ENCODE data around the gene CCDC33. TPM values are rescaled to one million over a fixed set of nuclear protein-coding genes. Genes with fewer than 3 reads are reported as not detected.

CCDC33 gene
- total RNA-seq, 4 donors from 2014 or later: 0.40 TPM; not detected in 3

DNA sequence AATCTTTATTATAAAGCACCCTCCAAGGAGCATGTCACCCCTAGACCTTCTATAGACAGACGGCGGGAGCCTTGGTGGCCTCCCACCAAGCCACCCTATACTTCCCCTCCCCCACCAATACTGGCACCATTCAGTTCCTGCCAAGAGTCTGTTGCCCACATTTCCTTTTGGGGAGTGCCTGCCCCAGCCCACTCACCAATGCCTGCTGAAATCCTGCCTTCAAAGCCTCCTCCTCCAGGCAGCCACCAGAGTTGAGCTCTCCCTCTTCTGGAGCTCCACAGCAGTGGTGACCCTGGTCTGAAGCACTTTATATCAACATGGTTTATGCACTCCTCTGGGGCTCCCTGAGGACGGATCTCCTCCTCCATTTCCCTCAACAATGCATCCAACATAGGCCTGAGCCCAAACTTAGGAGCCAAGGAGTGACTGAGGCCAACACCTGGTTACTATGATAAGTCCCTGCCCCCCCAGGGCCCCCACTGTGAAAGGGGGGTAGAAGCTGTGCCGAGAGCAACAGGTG is 8.8 kb downstream of the CCDC33 start:
- Histone ChIP-seq H3K4me1 (peaks cover 0 to 12% (median 0%) of the 10 kb centered on the region in 4 donors), H3K9me3 (no peaks in the 10 kb centered on the region), H3K27ac (no peak overlapping the region), H3K27me3 (no peaks in the 10 kb centered on the region), H3K4me3 (no peak overlapping the region), H3K36me3 (no peaks in the 10 kb centered on the region)
- DNase-seq: no peak
- TF ChIP-seq CTCF (IDR thresholded peaks at IDR 0.05): no peak
- no peak for TF ChIP-seq POLR2A (IDR thresholded peaks at IDR 0.05)

DNA sequence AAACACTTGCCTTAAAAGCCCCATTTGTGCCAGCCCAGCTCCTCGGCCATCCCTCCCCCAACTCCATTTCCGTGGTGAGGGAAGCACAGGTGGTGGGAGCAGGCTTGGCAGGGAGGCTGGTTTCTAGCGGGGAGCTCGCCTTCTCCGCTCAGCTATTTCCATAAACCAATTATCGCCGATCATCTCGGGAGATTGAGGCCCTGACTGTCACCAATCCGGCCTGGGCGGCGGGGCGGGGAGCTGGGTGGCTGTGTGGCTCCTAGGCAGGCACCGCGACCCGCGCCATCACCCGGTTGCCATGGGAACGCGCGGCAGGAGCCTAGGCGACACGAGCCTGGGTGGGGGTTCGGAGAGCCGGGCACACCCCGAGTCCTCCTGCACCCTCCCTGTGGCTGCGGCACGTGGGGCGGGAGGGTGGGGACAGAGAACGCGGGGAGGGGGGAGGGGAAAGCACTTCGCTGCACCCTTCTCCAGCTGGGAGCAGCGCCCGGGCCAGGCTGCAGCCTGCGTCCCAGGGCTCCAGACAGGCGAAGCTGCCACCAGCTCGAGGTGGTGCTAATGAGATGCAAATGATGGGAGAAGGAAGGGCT is 9.3 kb downstream of the CCDC33 start:
- no peak for DNase-seq
- Histone ChIP-seq H3K4me1 (peaks cover 0 to 7% (median 0%) of the 10 kb centered on the region in 4 donors), H3K27me3 (no peaks in the 10 kb centered on the region), H3K27ac (no peak overlapping the region), H3K4me3 (no peak overlapping the region), H3K36me3 (no peaks in the 10 kb centered on the region), H3K9me3 (no peaks in the 10 kb centered on the region)
- no peak for TF ChIP-seq POLR2A (IDR thresholded peaks at IDR 0.05)
- TF ChIP-seq CTCF (IDR thresholded peaks at IDR 0.05): no peak

DNA sequence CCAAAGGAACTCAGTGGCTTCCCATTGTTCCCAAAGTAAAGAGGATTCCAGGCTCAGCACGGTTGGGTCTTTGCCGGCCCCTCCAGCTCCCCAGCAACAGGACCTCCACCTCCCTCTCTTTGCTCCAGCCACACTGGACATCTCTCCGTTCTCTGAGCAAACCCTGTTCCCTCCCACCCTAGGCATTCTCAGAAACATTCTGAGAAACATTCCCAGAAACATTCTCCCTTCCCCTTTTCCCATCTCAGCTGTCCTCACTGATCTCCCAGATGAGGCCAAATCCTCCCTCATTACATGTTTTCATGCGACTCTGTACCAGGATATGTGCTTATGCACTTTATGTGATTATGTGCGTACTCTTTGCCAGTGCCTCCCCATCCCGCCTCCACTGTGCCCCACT is 14.1 kb downstream of the CCDC33 start:
- DNase-seq: no peak
- H3K4me3 ChIP-seq: no peak overlapping the region
- no peak for TF ChIP-seq CTCF (IDR thresholded peaks at IDR 0.05)
- TF ChIP-seq POLR2A (IDR thresholded peaks at IDR 0.05): no peak
- H3K27ac ChIP-seq: no peak overlapping the region
- H3K36me3 ChIP-seq: no peaks in the 10 kb centered on the region
- no peaks in the 10 kb centered on the region for H3K9me3 ChIP-seq
- H3K27me3 ChIP-seq: no peaks in the 10 kb centered on the region
- peaks cover 0 to 6% (median 0%) of the 10 kb centered on the region in 4 donors for H3K4me1 ChIP-seq

GRCh38 chr15:74251131-74251811 is 15.1 kb downstream of the CCDC33 start:
- H3K36me3 ChIP-seq: no peaks in the 10 kb centered on the region
- no peak for DNase-seq
- H3K9me3 ChIP-seq: no peaks in the 10 kb centered on the region
- no peaks in the 10 kb centered on the region for H3K27me3 ChIP-seq
- H3K4me3 ChIP-seq: no peak overlapping the region
- no peak overlapping the region for H3K27ac ChIP-seq
- TF ChIP-seq POLR2A (IDR thresholded peaks at IDR 0.05) (no peak), CTCF (IDR thresholded peaks at IDR 0.05) (no peak)
- no peaks in the 10 kb centered on the region for H3K4me1 ChIP-seq

DNA sequence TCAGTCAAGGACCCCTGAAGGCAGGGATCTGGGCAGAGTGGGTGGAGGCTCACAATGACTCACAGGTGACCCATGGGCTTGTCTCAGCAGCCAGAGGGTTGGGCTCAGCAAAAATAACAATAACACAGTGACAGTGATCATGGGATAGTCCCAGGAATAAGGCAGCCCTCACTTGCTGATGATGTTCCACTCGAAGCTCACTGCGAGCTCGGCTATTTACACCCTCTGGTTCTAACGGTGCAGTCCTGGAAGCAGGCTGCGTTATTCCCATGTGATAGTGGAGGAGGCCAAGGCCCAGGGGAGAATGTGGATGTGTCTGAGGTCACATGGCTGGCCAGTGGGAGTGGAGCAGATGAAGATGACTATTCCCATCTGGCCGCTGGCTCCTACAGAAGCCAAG is 16.2 kb downstream of the CCDC33 start:
- H3K4me3 ChIP-seq: no peak overlapping the region
- TF ChIP-seq CTCF (IDR thresholded peaks at IDR 0.05): no peak
- TF ChIP-seq POLR2A (IDR thresholded peaks at IDR 0.05): no peak
- no peak overlapping the region for H3K27ac ChIP-seq
- no peaks in the 10 kb centered on the region for H3K27me3 ChIP-seq
- H3K4me1 ChIP-seq: no peaks in the 10 kb centered on the region
- no peaks in the 10 kb centered on the region for H3K36me3 ChIP-seq
- no peaks in the 10 kb centered on the region for H3K9me3 ChIP-seq
- DNase-seq: no peak
